Breast epithelium (tissue), 4 donors: ENCODE results near the gene ASTL. TPM values are rescaled to one million over a fixed set of nuclear protein-coding genes. Genes with fewer than 3 reads are reported as not detected.

ENCODE experiments used
- DNase-seq, 2 donors: peaks; one replicate each; pipeline ENCODE4 v3.0.0-alpha.2; 2019; ENCODE audit warnings: low spot score in 2 of 2
- H3K27ac ChIP-seq, 2 donors: fragments of 200-600 bp; sonication (generic) in 1 of 2; one replicate each; pipeline ENCODE4 v1.5.1; 2016 to 2019; ENCODE audit warnings: mild to moderate bottlenecking in 1 of 2
- H3K27me3 ChIP-seq, 2 donors: fragments of 200-600 bp; sonication (generic) in 1 of 2; one replicate each; pipeline versions ENCODE4 v1.5.1 to v1.6.0; 2017 to 2019; ENCODE audit warnings: control low read depth in 1 of 2, mild to moderate bottlenecking in 1 of 2
- H3K36me3 ChIP-seq: fragments of 200-600 bp; one replicate; pipeline ENCODE4 v1.5.1; 2019
- H3K4me1 ChIP-seq, 2 donors: fragments of 200-600 bp; sonication (generic); one replicate each; pipeline ENCODE4 v1.5.1; 2016 to 2019; ENCODE audit warnings: control low read depth in 1 of 2
- H3K4me3 ChIP-seq, 3 donors: fragments of 200-600 bp; sonication (generic); 1 replicate in 2 of 3; 2 replicates in 1 of 3; pipeline ENCODE4 v1.5.1; 2016 to 2019; ENCODE audit warnings: mild to moderate bottlenecking in 3 of 3, moderate library complexity in 2 of 3
- H3K9me3 ChIP-seq, 2 donors: fragments of 200-600 bp; sonication (generic) in 1 of 2; one replicate each; pipeline ENCODE4 v1.5.1; 2016 to 2019; ENCODE audit warnings: control low read depth in 1 of 2
- CTCF ChIP-seq, 3 donors: fragments of 450-650 bp; IDR thresholded peaks; one replicate each; pipeline ENCODE4 v1.5.1; 2016 to 2017; ENCODE audit warnings: antibody characterized with exemption in 3 of 3, mild to moderate bottlenecking in 3 of 3, moderate library complexity in 3 of 3
- POLR2A ChIP-seq: fragments of 450-650 bp; IDR thresholded peaks from one replicate; pipeline ENCODE4 v1.6.1; 2016; ENCODE audit warnings: antibody characterized with exemption, mild to moderate bottlenecking, moderate library complexity
- POLR2AphosphoS5 ChIP-seq, 3 donors: sonication (generic); formaldehyde crosslinking; IDR thresholded peaks; one replicate each; pipeline ENCODE4 v1.6.1; 2017; ENCODE audit warnings: antibody characterized with exemption in 3 of 3
- intact Hi-C: fragments of 100-400 bp; cut with DNase I; formaldehyde crosslinking; loops from one replicate; pipeline ENCODE4 v1.15.1; 2023; ENCODE audit warnings: low total_unique reads
- total RNA-seq, 3 donors: library from RNA; depleted of rRNA; stranded (reverse); fragments of >200 nt; gene quantifications; one replicate each; pipeline ENCODE4 v1.1.0, GENCODE V29; 2016

Gene ASTL
- total RNA-seq, 3 donors from 2014 or later = 0.32 TPM; not detected in 2

- no peak overlapping the region for H3K4me3 ChIP-seq
- TF ChIP-seq POLR2A (no peak), POLR2AphosphoS5 (IDR thresholded peaks at IDR 0.05) (no peak), CTCF (IDR thresholded peaks at IDR 0.05) (no peak)
- no peak for DNase-seq
- no peaks in the 10 kb centered on the region for H3K27me3 ChIP-seq
- no peaks in the 10 kb centered on the region for H3K4me1 ChIP-seq
- H3K27ac ChIP-seq = no peak overlapping the region
- H3K9me3 ChIP-seq = no peaks in the 10 kb centered on the region
- no peaks in the 10 kb centered on the region for H3K36me3 ChIP-seq
- intact Hi-C loops = no loop called here
Observed at GRCh38 chr2:96136129-96136720, 2.1 kb downstream of the ASTL start.

GRCh38 chr2:96135621-96136020 is 2.7 kb downstream of the ASTL start:
- intact Hi-C loops = no loop called here
- no peak overlapping the region for H3K4me3 ChIP-seq
- no peaks in the 10 kb centered on the region for H3K9me3 ChIP-seq
- no peak overlapping the region for H3K27ac ChIP-seq
- DNase-seq = no peak
- no peaks in the 10 kb centered on the region for H3K4me1 ChIP-seq
- H3K36me3 ChIP-seq = no peaks in the 10 kb centered on the region
- TF ChIP-seq CTCF (IDR thresholded peaks at IDR 0.05) = no peak
- no peak for TF ChIP-seq POLR2A
- TF ChIP-seq POLR2AphosphoS5 (IDR thresholded peaks at IDR 0.05) = no peak
- H3K27me3 ChIP-seq = no peaks in the 10 kb centered on the region

GRCh38 chr2:96135171-96135570 is 3.1 kb downstream of the ASTL start:
- Histone ChIP-seq H3K9me3 (no peaks in the 10 kb centered on the region), H3K27ac (no peak overlapping the region), H3K4me3 (no peak overlapping the region), H3K27me3 (no peaks in the 10 kb centered on the region), H3K36me3 (no peaks in the 10 kb centered on the region), H3K4me1 (no peaks in the 10 kb centered on the region)
- intact Hi-C loops = no loop called here
- no peak for TF ChIP-seq CTCF (IDR thresholded peaks at IDR 0.05)
- no peak for TF ChIP-seq POLR2A
- TF ChIP-seq POLR2AphosphoS5 (IDR thresholded peaks at IDR 0.05) = no peak
- no peak for DNase-seq

- intact Hi-C loops = no loop called here
- no peak for TF ChIP-seq POLR2A
- TF ChIP-seq CTCF (IDR thresholded peaks at IDR 0.05) = no peak
- no peaks in the 10 kb centered on the region for H3K4me1 ChIP-seq
- DNase-seq = no peak
- H3K4me3 ChIP-seq = no peak overlapping the region
- no peaks in the 10 kb centered on the region for H3K36me3 ChIP-seq
- H3K9me3 ChIP-seq = no peaks in the 10 kb centered on the region
- H3K27ac ChIP-seq = no peak overlapping the region
- no peaks in the 10 kb centered on the region for H3K27me3 ChIP-seq
Observed at GRCh38 chr2:96134421-96134820, 3.9 kb downstream of the ASTL start.

GRCh38 chr2:96131813-96132745 is 6.2 kb downstream of the ASTL start:
- Histone ChIP-seq H3K9me3 (no peaks in the 10 kb centered on the region), H3K36me3 (no peaks in the 10 kb centered on the region), H3K27ac (no peak overlapping the region), H3K27me3 (no peaks in the 10 kb centered on the region), H3K4me1 (no peaks in the 10 kb centered on the region), H3K4me3 (no peak overlapping the region)
- TF ChIP-seq POLR2A = no peak
- TF ChIP-seq POLR2AphosphoS5 (IDR thresholded peaks at IDR 0.05) = no peak
- no peak for TF ChIP-seq CTCF (IDR thresholded peaks at IDR 0.05)
- intact Hi-C loops = no loop called here
- DNase-seq = no peak
